RPMI7951 (cell line): Measurements from ENCODE around the gene CDR2. TPM values are rescaled to one million over a fixed set of nuclear protein-coding genes. Genes with fewer than 3 reads are reported as not detected.

Experiments
- DNase-seq: peaks from one replicate; pipeline ENCODE4 v3.0.0-alpha.2; 2012; ENCODE audit warnings: low read depth
- total RNA-seq: library from RNA; depleted of rRNA; stranded (reverse); fragments of >200 nt; shearing (Covaris generic); gene quantifications from 2 replicates; pipeline ENCODE4 v1.2.3, GENCODE V29; 2014

CDR2 gene
- total RNA-seq, 1 experiment from 2014 or later = 25.8 TPM

- DNase-seq = no peak
Observed at GRCh38 chr16:22324787-22325597, 49.4 kb downstream of the CDR2 start.

- no peak for DNase-seq
Observed at GRCh38 chr16:22323959-22324786, 50.2 kb downstream of the CDR2 start.

GRCh38 chr16:22323173-22323958 is 51.1 kb downstream of the CDR2 start:
- DNase-seq = no peak

- no peak for DNase-seq
Observed at GRCh38 chr16:22322741-22323140, 51.7 kb downstream of the CDR2 start.

- no peak for DNase-seq
Observed at GRCh38 chr16:22322021-22322471, 52.4 kb downstream of the CDR2 start.

- peak; percentile 36 for DNase-seq
Observed at GRCh38 chr16:22321340-22322001, 52.9 kb downstream of the CDR2 start.

- DNase-seq = no peak
Observed at GRCh38 chr16:22320572-22321339, 53.7 kb downstream of the CDR2 start.

GRCh38 chr16:22318690-22319358 is 55.6 kb downstream of the CDR2 start:
- peak; percentile 12 for DNase-seq

GRCh38 chr16:22317625-22318024 is 56.8 kb downstream of the CDR2 start:
- no peak for DNase-seq

- no peak for DNase-seq
Observed at GRCh38 chr16:22317001-22317530, 57.4 kb downstream of the CDR2 start.

- DNase-seq = no peak
Observed at GRCh38 chr16:22316411-22316811, 58.0 kb downstream of the CDR2 start.

- no peak for DNase-seq
Observed at GRCh38 chr16:22315979-22316378, 58.4 kb downstream of the CDR2 start.

- no peak for DNase-seq
Observed at GRCh38 chr16:22314661-22315626, 59.5 kb downstream of the CDR2 start.

GRCh38 chr16:22313876-22314470 is 60.4 kb downstream of the CDR2 start:
- DNase-seq = no peak

- no peak for DNase-seq
Observed at GRCh38 chr16:22312897-22313781, 61.3 kb downstream of the CDR2 start.

GRCh38 chr16:22311520-22311919 is 62.9 kb downstream of the CDR2 start:
- no peak for DNase-seq

- no peak for DNase-seq
Observed at GRCh38 chr16:22308824-22309520, 65.4 kb downstream of the CDR2 start.
